ENCODE results near the gene BCL2A1. TPM values are rescaled to one million over a fixed set of nuclear protein-coding genes. Genes with fewer than 3 reads are reported as not detected.

Gene BCL2A1
- total RNA-seq, 3 donors from 2014 or later = 274 to 308 (median 298) TPM

- Mint-ChIP-seq H3K9me3 (no peaks in the 10 kb centered on the region), H3K4me3 (no peak overlapping the region), H3K4me1 (ENCODE audit: low read depth) (peaks cover 35% of the 10 kb centered on the region)
These were observed 13.3 kb downstream of the BCL2A1 start for GRCh38 chr15:79957741-79958140.

GRCh38 chr15:79956354-79956939, 14.5 kb downstream of the BCL2A1 start:
- Mint-ChIP-seq H3K9me3 (no peaks in the 10 kb centered on the region), H3K36me3 (ENCODE audit: insufficient read depth) (peaks cover 8% of the 10 kb centered on the region), H3K4me1 (ENCODE audit: low read depth) (peaks cover 26% of the 10 kb centered on the region), H3K27me3 (ENCODE audit: low read depth) (no peaks in the 10 kb centered on the region), H3K4me3 (no peak overlapping the region)
- ATAC-seq (no peak), DNase-seq (no peak)

More at GRCh38 chr15:79957741-79958140, 13.3 kb downstream of the BCL2A1 start:
- DNase-seq (no peak), ATAC-seq (no peak)
- peaks cover 11% of the 10 kb centered on the region for H3K36me3 Mint-ChIP-seq (ENCODE audit: insufficient read depth)
- H3K27me3 Mint-ChIP-seq (ENCODE audit: low read depth) = no peaks in the 10 kb centered on the region

- Mint-ChIP-seq H3K4me3 (no peak overlapping the region), H3K9me3 (no peaks in the 10 kb centered on the region), H3K4me1 (ENCODE audit: low read depth) (peaks cover 19% of the 10 kb centered on the region), H3K27me3 (ENCODE audit: low read depth) (no peaks in the 10 kb centered on the region), H3K36me3 (ENCODE audit: insufficient read depth) (no peaks in the 10 kb centered on the region)
- ATAC-seq = no peak
- no peak for DNase-seq
These were observed 16.3 kb downstream of the BCL2A1 start for GRCh38 chr15:79954661-79955060.

- no peak overlapping the region for H3K4me3 Mint-ChIP-seq
- peaks cover 19% of the 10 kb centered on the region for H3K4me1 Mint-ChIP-seq (ENCODE audit: low read depth)
These were observed 17.0 kb downstream of the BCL2A1 start for GRCh38 chr15:79953951-79954444.

GRCh38 chr15:79952329-79952728, 18.7 kb downstream of the BCL2A1 start:
- peaks cover 23% of the 10 kb centered on the region for H3K4me1 Mint-ChIP-seq (ENCODE audit: low read depth)
- no peaks in the 10 kb centered on the region for H3K36me3 Mint-ChIP-seq (ENCODE audit: insufficient read depth)
- ATAC-seq (no peak), DNase-seq (no peak)
- H3K9me3 Mint-ChIP-seq = no peaks in the 10 kb centered on the region
- no peak overlapping the region for H3K4me3 Mint-ChIP-seq
- no peaks in the 10 kb centered on the region for H3K27me3 Mint-ChIP-seq (ENCODE audit: low read depth)

More at GRCh38 chr15:79953951-79954444, 17.0 kb downstream of the BCL2A1 start:
- ATAC-seq (no peak), DNase-seq (no peak)
- Mint-ChIP-seq H3K36me3 (ENCODE audit: insufficient read depth) (no peaks in the 10 kb centered on the region), H3K27me3 (ENCODE audit: low read depth) (no peaks in the 10 kb centered on the region), H3K9me3 (no peaks in the 10 kb centered on the region)

GRCh38 chr15:79950247-79950646, 20.7 kb downstream of the BCL2A1 start:
- ATAC-seq (no peak), DNase-seq (no peak)
- Mint-ChIP-seq H3K36me3 (ENCODE audit: insufficient read depth) (no peaks in the 10 kb centered on the region), H3K9me3 (no peaks in the 10 kb centered on the region), H3K4me3 (no peak overlapping the region), H3K27me3 (ENCODE audit: low read depth) (no peaks in the 10 kb centered on the region), H3K4me1 (ENCODE audit: low read depth) (peaks cover 23% of the 10 kb centered on the region)

- ATAC-seq (no peak), DNase-seq (no peak)
- H3K36me3 Mint-ChIP-seq (ENCODE audit: insufficient read depth) = no peaks in the 10 kb centered on the region
- no peak overlapping the region for H3K4me3 Mint-ChIP-seq
- H3K27me3 Mint-ChIP-seq (ENCODE audit: low read depth) = no peaks in the 10 kb centered on the region
- H3K9me3 Mint-ChIP-seq = no peaks in the 10 kb centered on the region
- peaks cover 15% of the 10 kb centered on the region for H3K4me1 Mint-ChIP-seq (ENCODE audit: low read depth)
These were observed 22.2 kb downstream of the BCL2A1 start for GRCh38 chr15:79948761-79949160.

GRCh38 chr15:79948095-79948695, 22.8 kb downstream of the BCL2A1 start:
- Mint-ChIP-seq H3K4me3 (no peak overlapping the region), H3K4me1 (ENCODE audit: low read depth) (peaks cover 14% of the 10 kb centered on the region)
- no peak for DNase-seq

GRCh38 chr15:79947009-79947408, 24.0 kb downstream of the BCL2A1 start:
- no peak for ATAC-seq
- no peaks in the 10 kb centered on the region for H3K36me3 Mint-ChIP-seq (ENCODE audit: insufficient read depth)
- no peaks in the 10 kb centered on the region for H3K9me3 Mint-ChIP-seq
- DNase-seq = no peak
- no peak overlapping the region for H3K4me3 Mint-ChIP-seq
- H3K27me3 Mint-ChIP-seq (ENCODE audit: low read depth) = no peaks in the 10 kb centered on the region
- peaks cover 18% of the 10 kb centered on the region for H3K4me1 Mint-ChIP-seq (ENCODE audit: low read depth)

More at GRCh38 chr15:79948095-79948695, 22.8 kb downstream of the BCL2A1 start:
- peak in 1 of 2 donors; percentile 58 for ATAC-seq
- Mint-ChIP-seq H3K36me3 (ENCODE audit: insufficient read depth) (no peaks in the 10 kb centered on the region), H3K9me3 (no peaks in the 10 kb centered on the region), H3K27me3 (ENCODE audit: low read depth) (no peaks in the 10 kb centered on the region)

GRCh38 chr15:79944622-79945021, 26.4 kb downstream of the BCL2A1 start:
- Mint-ChIP-seq H3K4me3 (no peak overlapping the region), H3K9me3 (no peaks in the 10 kb centered on the region), H3K36me3 (ENCODE audit: insufficient read depth) (no peaks in the 10 kb centered on the region)

GRCh38 chr15:79943820-79944219, 27.2 kb downstream of the BCL2A1 start:
- Mint-ChIP-seq H3K36me3 (ENCODE audit: insufficient read depth) (no peaks in the 10 kb centered on the region), H3K4me1 (ENCODE audit: low read depth) (peaks cover 19% of the 10 kb centered on the region), H3K9me3 (no peaks in the 10 kb centered on the region), H3K27me3 (ENCODE audit: low read depth) (no peaks in the 10 kb centered on the region), H3K4me3 (no peak overlapping the region)
- peak in 1 of 2 donors; percentile 57 for ATAC-seq
- no peak for DNase-seq

More at GRCh38 chr15:79944622-79945021, 26.4 kb downstream of the BCL2A1 start:
- ATAC-seq = no peak
- no peak for DNase-seq
- Mint-ChIP-seq H3K4me1 (ENCODE audit: low read depth) (peaks cover 19% of the 10 kb centered on the region), H3K27me3 (ENCODE audit: low read depth) (no peaks in the 10 kb centered on the region)

- Mint-ChIP-seq H3K9me3 (no peaks in the 10 kb centered on the region), H3K4me3 (no peak overlapping the region), H3K27me3 (ENCODE audit: low read depth) (no peaks in the 10 kb centered on the region), H3K4me1 (ENCODE audit: low read depth) (peaks cover 13% of the 10 kb centered on the region), H3K36me3 (ENCODE audit: insufficient read depth) (no peaks in the 10 kb centered on the region)
- ATAC-seq = peak in 1 of 2 donors; percentile 62
- no peak for DNase-seq
These were observed 28.1 kb downstream of the BCL2A1 start for GRCh38 chr15:79942741-79943481.

- Mint-ChIP-seq H3K36me3 (ENCODE audit: insufficient read depth) (no peaks in the 10 kb centered on the region), H3K27me3 (ENCODE audit: low read depth) (no peaks in the 10 kb centered on the region), H3K4me1 (ENCODE audit: low read depth) (peaks cover 13% of the 10 kb centered on the region), H3K4me3 (no peak overlapping the region), H3K9me3 (no peaks in the 10 kb centered on the region)
- DNase-seq (no peak), ATAC-seq (no peak)
These were observed 31.6 kb downstream of the BCL2A1 start for GRCh38 chr15:79939399-79939798.

- DNase-seq (no peak), ATAC-seq (no peak)
- Mint-ChIP-seq H3K4me1 (ENCODE audit: low read depth) (peaks cover 8% of the 10 kb centered on the region), H3K4me3 (no peak overlapping the region), H3K27me3 (ENCODE audit: low read depth) (peaks cover under 1% of the 10 kb centered on the region), H3K36me3 (ENCODE audit: insufficient read depth) (no peaks in the 10 kb centered on the region), H3K9me3 (no peaks in the 10 kb centered on the region)
These were observed 32.9 kb downstream of the BCL2A1 start for GRCh38 chr15:79938143-79938542.

Measured in activated T-cell treated with anti-CD3 and anti-CD28 coated beads, Interleukin-2, amount 50 U/mL, for 4 hours (primary cell).